ENCODE results near the gene CXorf38. TPM values are rescaled to one million over a fixed set of nuclear protein-coding genes. Genes with fewer than 3 reads are reported as not detected.

CXorf38 gene
- total and polyA plus RNA-seq, 2 of the 8 experiments (the other 6 are each of a cell fraction or from before 2014, with no cell fraction given): 3.6 to 6.4 TPM

GRCh38 chrX:40651620-40652223, 4.4 kb upstream of the CXorf38 start:
- ChIA-PET POLR2A (ENCODE audit: partially characterized antibody) (no interaction called here), CTCF (ENCODE audit: partially characterized antibody) (interaction anchor here (0.6 to 1.6 kb wide), 8 partner anchors 11 to 587 kb away, joined by 3 to 6 read pairs (median 3); no protein-coding TSS in a partner anchor)
- Histone ChIP-seq H3K4ac (replicated peaks; ENCODE audit: insufficient read length, low read depth, low read length) (no peak overlapping the region), H2BK20ac (ENCODE audit: low read length) (no peak overlapping the region), H3K56ac (replicated peaks; ENCODE audit: insufficient read length, low read depth, low read length) (no peak overlapping the region), H4K20me1 (replicated peaks in 1 of 2; ENCODE audit: control insufficient read depth in 1 of 2, insufficient read depth in 2 of 2, low read length in 2 of 2) (no peaks in the 10 kb centered on the region), H3K4me2 (ENCODE audit: insufficient read depth in 1 of 2, low read depth in 2 of 2, low read length in 2 of 2) (no peak overlapping the region), H3K9ac (replicated peaks in 1 of 4; ENCODE audit: extremely low read depth in 1 of 4, low read depth in 3 of 4, low read length in 3 of 4) (no peak overlapping the region), H3K23ac (ENCODE audit: insufficient read length) (no peak overlapping the region), H3K4me3 (ENCODE audit: extremely low read depth in 1 of 4, insufficient read depth in 2 of 4, low read depth in 3 of 4, low read length in 4 of 4) (no peak overlapping the region), H4K5ac (ENCODE audit: insufficient read length, low read depth, low read length) (no peak overlapping the region), H3K27me3 (replicated peaks in 1 of 4; ENCODE audit: control insufficient read depth in 3 of 4, extremely low read depth in 1 of 4, insufficient read depth in 3 of 4, low read length in 3 of 4) (no peaks in the 10 kb centered on the region), H3K36me3 (ENCODE audit: control insufficient read depth in 2 of 4, insufficient read depth in 4 of 4, low read length in 3 of 4) (peaks cover 2 to 54% (median 14%) of the 10 kb centered on the region in 4 experiments; a peak in 6 of 8 replicates), H2AK5ac (ENCODE audit: low read depth, low read length) (no peak overlapping the region), H4K91ac (replicated peaks; ENCODE audit: insufficient read length, low read length) (no peak overlapping the region), H2AFZ (ENCODE audit: low read length) (no peak overlapping the region), H2BK120ac (replicated peaks; ENCODE audit: low read depth, low read length) (no peak overlapping the region), H3K9me3 (ENCODE audit: insufficient read depth in 2 of 2, low read depth in 1 of 2, low read length in 1 of 2) (no peaks in the 10 kb centered on the region), H3K18ac (ENCODE audit: extremely low read depth, low read length) (no peak overlapping the region), H2BK5ac (ENCODE audit: low read depth, low read length) (no peak overlapping the region), H3K27ac (ENCODE audit: low read depth, low read length) (no peak overlapping the region), H3K4me1 (replicated peaks in 1 of 4; ENCODE audit: control insufficient read depth in 3 of 4, insufficient read depth in 4 of 4, low read length in 3 of 4) (peaks cover 0 to 2% (median 0%) of the 10 kb centered on the region in 4 experiments; a peak in 2 of 7 replicates), H2BK12ac (ENCODE audit: low read depth, low read length) (no peak overlapping the region), H3K79me1 (ENCODE audit: low read depth, low read length) (no peaks in the 10 kb centered on the region), H3K14ac (ENCODE audit: insufficient read length) (no peak overlapping the region), H3K23me2 (ENCODE audit: low read depth, low read length) (no peaks in the 10 kb centered on the region), H2BK15ac (ENCODE audit: low read length) (no peak overlapping the region), H3K79me2 (ENCODE audit: control insufficient read depth in 1 of 2, insufficient read depth in 2 of 2, low read length in 2 of 2) (peaks cover 0 to 1% of the 10 kb centered on the region in 2 experiments; a peak in 2 of 4 replicates), H4K8ac (ENCODE audit: extremely low read depth, insufficient read depth, low read length) (no peak overlapping the region)
- FAIRE-seq: no peak
- peak in 1 of 2 experiments; percentile 53 for DNase-seq (ENCODE audit: low read depth in 1 of 2, low spot score in 2 of 2)
- WGBS, 2 experiments (ENCODE audit: extremely low coverage in 1 of 2, insufficient coverage in 1 of 2, insufficient read length in 1 of 2, insufficient replicate concordance in 2 of 2, low coverage in 1 of 2, low lambda C conversion rate in 2 of 2, missing lambda C conversion rate in 1 of 2): 58% methylated on average over 3 of the region's 3 CpGs; no CpG with 5 or more reads in 1 of the 2 experiments
- TF ChIP-seq RAD21 (IDR thresholded peaks at IDR 0.05 in 1 of 2, conservative IDR thresholded peaks at IDR 0.05 in 1 of 2; ENCODE audit: low read depth in 2 of 2, low read length in 2 of 2) (peak; percentile 43 to 49; a peak in 3 of 4 replicates), BRCA1 (IDR thresholded peaks at IDR 0.05; ENCODE audit: low read depth, low read length) (no peak), CREB1 (IDR thresholded peaks at IDR 0.05) (no peak), CTCF (IDR thresholded peaks at IDR 0.05; ENCODE audit: control extremely low read depth in 1 of 3, insufficient read depth in 1 of 3, low read depth in 1 of 3, low read length in 3 of 3) (peak in 2 of 3 experiments; percentile 26 to 28; a peak in 2 of 4 replicates), EGR1 (IDR thresholded peaks at IDR 0.05; ENCODE audit: borderline replicate concordance, low read depth, low read length) (no peak), SP4 (IDR thresholded peaks at IDR 0.05; ENCODE audit: low read length) (no peak)

Data from H1 (cell line).